Endothelial cell of umbilical vein (primary cell): Measurements from ENCODE around the gene CXADR. TPM values are rescaled to one million over a fixed set of nuclear protein-coding genes. Genes with fewer than 3 reads are reported as not detected.
A peak's percentile ranks its signal among the peaks of the same experiment; 100 is the strongest.

Experiments
- BruUV-seq: library from RNA; stranded (reverse); fragments of 400-500 nt; replicated peaks from 2 replicates; lab custom pipeline; 2021; lab: Mats Ljungman, UMichigan
- CTCF ChIA-PET: fragments of 300-600, 350-600 bp; sonication (Branson Sonifier 250); formaldehyde crosslinking; loops from one replicate; lab custom pipeline; 2021; ENCODE audit warnings: antibody characterized with exemption, inconsistent platforms; lab: Charles Lee
- POLR2A ChIA-PET: fragments of 300-600, 350-600 bp; sonication (Branson Sonifier 250); formaldehyde crosslinking; loops from one replicate; lab custom pipeline; 2021; ENCODE audit warnings: antibody characterized with exemption, inconsistent platforms; lab: Charles Lee
- DNase-seq: peaks from one replicate; pipeline ENCODE4 v3.0.0-alpha.2; 2011; ENCODE audit warnings: low read depth, low spot score
- FAIRE-seq: peaks from 2 replicates; lab custom pipeline; 2011; peaks lifted over from hg19 to GRCh38; lab: Jason Lieb, UNC
- H2AFZ ChIP-seq: 2 replicates; pipeline ENCODE4 v1.6.0; 2012; ENCODE audit warnings: low read depth, low read length, control low read depth, inconsistent platforms
- H3K27ac ChIP-seq: 2 replicates; pipeline ENCODE4 v1.5.1; 2011; ENCODE audit warnings: low read depth, mild to moderate bottlenecking, control low read depth, low read length, moderate library complexity; ENCODE audit not compliant: insufficient read depth
- H3K27me3 ChIP-seq, 2 experiments: 2 replicates each; pipeline versions ENCODE4 v1.6.0 to v1.6.1; 2011; ENCODE audit warnings: low read length in 2 of 2, mixed read lengths in 1 of 2; ENCODE audit not compliant: control insufficient read depth in 2 of 2, insufficient read depth in 2 of 2
- H3K36me3 ChIP-seq, 2 experiments: 2 replicates in 1 of 2; 3 replicates in 1 of 2; pipeline ENCODE4 v1.5.1; 2011; ENCODE audit warnings: low read length in 2 of 2, mild to moderate bottlenecking in 1 of 2, moderate library complexity in 1 of 2; ENCODE audit not compliant: control insufficient read depth in 2 of 2, insufficient read depth in 2 of 2; ENCODE audit errors: extremely low read depth in 1 of 2
- H3K4me1 ChIP-seq: 3 replicates; pipeline ENCODE4 v1.5.1; 2011; ENCODE audit warnings: mild to moderate bottlenecking, low read length; ENCODE audit not compliant: control insufficient read depth, insufficient read depth; ENCODE audit errors: extremely low read depth
- H3K4me2 ChIP-seq: 2 replicates; pipeline ENCODE4 v1.6.1; 2011; ENCODE audit warnings: low read length, control low read depth, mixed read lengths; ENCODE audit not compliant: insufficient read depth
- H3K4me3 ChIP-seq, 3 experiments: fragments of 200-600 bp in 1 of 3; sonication (generic), shearing (Covaris generic) in 1 of 3; replicated peaks in 1 of 3; 2 replicates each; pipeline ENCODE4 v1.5.1; 2011 to 2016; ENCODE audit warnings: control low read depth in 3 of 3, low read length in 3 of 3, mild to moderate bottlenecking in 2 of 3, inconsistent platforms in 1 of 3, low read depth in 1 of 3, moderate library complexity in 1 of 3; ENCODE audit not compliant: insufficient read depth in 1 of 3
- H3K79me2 ChIP-seq: 2 replicates; pipeline ENCODE4 v1.6.0; 2012; ENCODE audit warnings: low read length, inconsistent platforms; ENCODE audit not compliant: control insufficient read depth, insufficient read depth
- H3K9ac ChIP-seq: replicated peaks from 2 replicates; pipeline ENCODE3; 2011; ENCODE audit warnings: low read length, control low read depth; ENCODE audit not compliant: insufficient read depth; ENCODE audit errors: extremely low read depth
- H3K9me1 ChIP-seq: replicated peaks from 3 replicates; pipeline ENCODE4 v1.6.0; 2011; ENCODE audit warnings: mild to moderate bottlenecking, low read length; ENCODE audit not compliant: control insufficient read depth, insufficient read depth; ENCODE audit errors: extremely low read depth
- H3K9me3 ChIP-seq: replicated peaks from 2 replicates; pipeline ENCODE4 v1.5.1; 2012; ENCODE audit warnings: low read length, inconsistent platforms; ENCODE audit not compliant: control insufficient read depth, insufficient read depth
- H4K20me1 ChIP-seq: replicated peaks from 2 replicates; pipeline ENCODE3; 2011; ENCODE audit warnings: mild to moderate bottlenecking, low read length; ENCODE audit not compliant: control insufficient read depth, insufficient read depth; ENCODE audit errors: extremely low read depth
- EZH2 ChIP-seq: IDR thresholded peaks from 2 replicates; pipeline ENCODE4 v1.6.1; 2012; ENCODE audit warnings: borderline replicate concordance, low read depth, mild to moderate bottlenecking, moderate library complexity, low read length, inconsistent platforms; ENCODE audit not compliant: severe bottlenecking
- FOS ChIP-seq: IDR thresholded peaks from 2 replicates; pipeline ENCODE4 v1.6.1; 2011; ENCODE audit warnings: mild to moderate bottlenecking, low read length, moderate library complexity, borderline replicate concordance; ENCODE audit not compliant: insufficient read depth
- GATA2 ChIP-seq: IDR thresholded peaks from 2 replicates; pipeline ENCODE4 v1.7.0; 2011; ENCODE audit warnings: low read depth, mild to moderate bottlenecking, moderate library complexity, mixed read lengths, low read length; ENCODE audit not compliant: insufficient read length, insufficient read depth
- JUN ChIP-seq: IDR thresholded peaks from 2 replicates; pipeline ENCODE4 v1.6.1; 2011; ENCODE audit warnings: borderline replicate concordance, low read depth; ENCODE audit not compliant: insufficient read length, insufficient read depth
- MAX ChIP-seq: IDR thresholded peaks from 2 replicates; pipeline ENCODE4 v1.6.1; 2011; ENCODE audit not compliant: insufficient read depth, insufficient read length
- MYC ChIP-seq: IDR thresholded peaks from one replicate; pipeline ENCODE4 v1.6.1; 2011; ENCODE audit warnings: mild to moderate bottlenecking, low read depth, low read length
- POLR2A ChIP-seq: IDR thresholded peaks from 2 replicates; pipeline ENCODE4 v1.6.1; 2012; ENCODE audit warnings: low read depth, mild to moderate bottlenecking, control low read depth, low read length
- POLR2AphosphoS5 ChIP-seq: IDR thresholded peaks from 2 replicates; pipeline ENCODE4 v1.6.1; 2012; ENCODE audit warnings: low read depth, mild to moderate bottlenecking, control low read depth, low read length, moderate library complexity; ENCODE audit not compliant: insufficient read depth
- dilution Hi-C: fragments of 300-500 bp; cut with MboI; formaldehyde crosslinking; loops from one replicate; pipeline ENCODE4 v1.15.0; 2019; ENCODE audit warnings: low sequenced_read_pairs; ENCODE audit not compliant: extremely low pct_ligation_motif_present
- intact Hi-C: fragments of 100-400 bp; cut with micrococcal nuclease; formaldehyde crosslinking; loops from one replicate; pipeline ENCODE4 v1.10.0; 2022
- polyA plus RNA-seq, 4 experiments: library from polyadenylated mRNA; depleted of rRNA in 3 of 4; stranded (reverse) in 3 of 4; unstranded in 1 of 4; fragments of >200 nt; gene quantifications; 2 replicates each; pipeline versions ENCODE4 v1.2.1 to v1.2.3, GENCODE V29; 2011 to 2012; ENCODE audit warnings: missing spikeins in 1 of 4
- total RNA-seq: library from RNA; stranded (reverse); gene quantifications from 2 replicates; pipeline ENCODE4 v1.2.3, GENCODE V29; 2021
- TF ChIP-seq, protein P1 (sequence below), 2 donors: IDR thresholded peaks; 1 replicate in 1 of 2; 2 replicates in 1 of 2; pipeline ENCODE4 v1.5.1; 2011; ENCODE audit warnings: low read length in 2 of 2, mild to moderate bottlenecking in 2 of 2, moderate library complexity in 2 of 2, control low read depth in 1 of 2, inconsistent platforms in 1 of 2, low read depth in 1 of 2; ENCODE audit not compliant: insufficient read depth in 1 of 2; ENCODE audit errors: extremely low read depth in 1 of 2

CXADR gene
- total and polyA plus RNA-seq, 2 donors (not counting 3 experiments of a cell fraction or from before 2014, with no cell fraction given) = 3.2 to 12.2 TPM

GRCh38 chr21:17492415-17493168 lies 20.3 kb upstream of the CXADR start:
- no peaks in the 10 kb centered on the region for H3K9me1 ChIP-seq
- intact Hi-C loops = loop anchor here (1.0 to 2.0 kb wide), 3 partner anchors 20 to 42 kb away; no protein-coding TSS in a partner anchor
- no peak overlapping the region for H3K4me3 ChIP-seq
- peak overlapping the region; percentile 72 for H3K27ac ChIP-seq
- H3K9ac ChIP-seq = peak overlapping the region; percentile 14
- BruUV-seq = no TSS peak
- H4K20me1 ChIP-seq = no peaks in the 10 kb centered on the region
- H3K36me3 ChIP-seq = no peaks in the 10 kb centered on the region
- H3K4me2 ChIP-seq = peak overlapping the region; percentile 71
- DNase-seq = no peak
- dilution Hi-C loops = no loop called here
- H3K4me1 ChIP-seq = peaks cover 39% of the 10 kb centered on the region
- TF ChIP-seq EZH2 (no peak), GATA2 (no peak), POLR2AphosphoS5 (no peak), JUN (no peak)
- FAIRE-seq = no peak
- H3K79me2 ChIP-seq = no peaks in the 10 kb centered on the region
- H3K9me3 ChIP-seq = no peaks in the 10 kb centered on the region
- POLR2A ChIA-PET = no interaction called here
- CTCF ChIA-PET = interaction anchor here (1.0 to 2.2 kb wide), 11 partner anchors 10 to 106 kb away, joined by 3 to 19 read pairs (median 6); partner anchors contain the start of gene CXADR
- no peaks in the 10 kb centered on the region for H3K27me3 ChIP-seq
- H2AFZ ChIP-seq = peak overlapping the region; percentile 20

GRCh38 chr21:17494051-17494450 lies 18.8 kb upstream of the CXADR start:
- H3K27me3 ChIP-seq = no peaks in the 10 kb centered on the region
- no peak overlapping the region for H3K4me2 ChIP-seq
- no peak for FAIRE-seq
- peaks cover 25% of the 10 kb centered on the region for H3K4me1 ChIP-seq
- intact Hi-C loops = no loop called here
- TF ChIP-seq EZH2 = no peak
- TF ChIP-seq MYC = no peak
- no peak for TF ChIP-seq POLR2A
- no peak for TF ChIP-seq POLR2AphosphoS5
- TF ChIP-seq MAX = no peak
- TF ChIP-seq FOS = no peak
- no peak for TF ChIP-seq JUN
- TF ChIP-seq, protein P1, sequence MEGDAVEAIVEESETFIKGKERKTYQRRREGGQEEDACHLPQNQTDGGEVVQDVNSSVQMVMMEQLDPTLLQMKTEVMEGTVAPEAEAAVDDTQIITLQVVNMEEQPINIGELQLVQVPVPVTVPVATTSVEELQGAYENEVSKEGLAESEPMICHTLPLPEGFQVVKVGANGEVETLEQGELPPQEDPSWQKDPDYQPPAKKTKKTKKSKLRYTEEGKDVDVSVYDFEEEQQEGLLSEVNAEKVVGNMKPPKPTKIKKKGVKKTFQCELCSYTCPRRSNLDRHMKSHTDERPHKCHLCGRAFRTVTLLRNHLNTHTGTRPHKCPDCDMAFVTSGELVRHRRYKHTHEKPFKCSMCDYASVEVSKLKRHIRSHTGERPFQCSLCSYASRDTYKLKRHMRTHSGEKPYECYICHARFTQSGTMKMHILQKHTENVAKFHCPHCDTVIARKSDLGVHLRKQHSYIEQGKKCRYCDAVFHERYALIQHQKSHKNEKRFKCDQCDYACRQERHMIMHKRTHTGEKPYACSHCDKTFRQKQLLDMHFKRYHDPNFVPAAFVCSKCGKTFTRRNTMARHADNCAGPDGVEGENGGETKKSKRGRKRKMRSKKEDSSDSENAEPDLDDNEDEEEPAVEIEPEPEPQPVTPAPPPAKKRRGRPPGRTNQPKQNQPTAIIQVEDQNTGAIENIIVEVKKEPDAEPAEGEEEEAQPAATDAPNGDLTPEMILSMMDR (IDR thresholded peaks at IDR 0.05; ENCODE audit: extremely low read depth in 1 of 2, insufficient read depth in 1 of 2, low read depth in 1 of 2, low read length in 2 of 2) = no peak
- no peak for TF ChIP-seq GATA2
- ChIA-PET CTCF (no interaction called here), POLR2A (no interaction called here)
- no peak overlapping the region for H3K9ac ChIP-seq
- no peak for DNase-seq
- no peaks in the 10 kb centered on the region for H3K36me3 ChIP-seq
- no peaks in the 10 kb centered on the region for H3K79me2 ChIP-seq
- dilution Hi-C loops = no loop called here
- no peaks in the 10 kb centered on the region for H3K9me1 ChIP-seq
- no TSS peak for BruUV-seq
- H2AFZ ChIP-seq = no peak overlapping the region
- no peak overlapping the region for H3K4me3 ChIP-seq
- no peak overlapping the region for H3K27ac ChIP-seq
- H3K9me3 ChIP-seq = no peaks in the 10 kb centered on the region
- no peaks in the 10 kb centered on the region for H4K20me1 ChIP-seq
